ENCODE data around the gene DSTYK. TPM values are rescaled to one million over a fixed set of nuclear protein-coding genes. Genes with fewer than 3 reads are reported as not detected.

DSTYK gene
- total RNA-seq, 1 donor from 2014 or later, result 9.6 TPM

DNA sequence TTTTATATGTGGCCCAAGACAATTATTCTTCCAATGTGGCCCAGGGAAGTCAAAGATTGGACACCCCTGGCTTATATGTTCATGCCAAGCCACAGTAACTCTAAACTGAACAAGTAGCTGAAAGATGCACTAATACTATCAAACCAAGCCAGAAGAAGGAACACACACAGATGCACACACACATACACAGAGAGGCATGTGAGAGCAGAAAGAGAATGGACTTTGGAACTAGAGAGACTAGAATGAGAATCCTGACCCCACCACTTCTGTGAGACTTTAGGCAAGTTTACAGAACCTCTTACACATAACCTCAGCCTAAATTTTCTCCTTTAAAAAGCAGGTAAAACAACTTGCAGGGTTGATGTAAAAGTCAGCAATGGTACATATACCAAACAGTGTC lies 116.1 kb downstream of the DSTYK start:
- no peaks in the 10 kb centered on the region for H3K4me1 Mint-ChIP-seq
- POLR2A ChIA-PET, result no interaction called here
- TF ChIP-seq, protein P1, sequence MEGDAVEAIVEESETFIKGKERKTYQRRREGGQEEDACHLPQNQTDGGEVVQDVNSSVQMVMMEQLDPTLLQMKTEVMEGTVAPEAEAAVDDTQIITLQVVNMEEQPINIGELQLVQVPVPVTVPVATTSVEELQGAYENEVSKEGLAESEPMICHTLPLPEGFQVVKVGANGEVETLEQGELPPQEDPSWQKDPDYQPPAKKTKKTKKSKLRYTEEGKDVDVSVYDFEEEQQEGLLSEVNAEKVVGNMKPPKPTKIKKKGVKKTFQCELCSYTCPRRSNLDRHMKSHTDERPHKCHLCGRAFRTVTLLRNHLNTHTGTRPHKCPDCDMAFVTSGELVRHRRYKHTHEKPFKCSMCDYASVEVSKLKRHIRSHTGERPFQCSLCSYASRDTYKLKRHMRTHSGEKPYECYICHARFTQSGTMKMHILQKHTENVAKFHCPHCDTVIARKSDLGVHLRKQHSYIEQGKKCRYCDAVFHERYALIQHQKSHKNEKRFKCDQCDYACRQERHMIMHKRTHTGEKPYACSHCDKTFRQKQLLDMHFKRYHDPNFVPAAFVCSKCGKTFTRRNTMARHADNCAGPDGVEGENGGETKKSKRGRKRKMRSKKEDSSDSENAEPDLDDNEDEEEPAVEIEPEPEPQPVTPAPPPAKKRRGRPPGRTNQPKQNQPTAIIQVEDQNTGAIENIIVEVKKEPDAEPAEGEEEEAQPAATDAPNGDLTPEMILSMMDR (IDR thresholded peaks at IDR 0.05), result no peak
- DNase-seq (no peak), ATAC-seq (ENCODE audit: low read depth) (no peak)
- no peak overlapping the region for H3K4me3 Mint-ChIP-seq
- H3K9me3 Mint-ChIP-seq, result no peaks in the 10 kb centered on the region
- no peaks in the 10 kb centered on the region for H3K27me3 Mint-ChIP-seq
- intact Hi-C loops (cut with micrococcal nuclease), result no loop called here
- H3K27ac Mint-ChIP-seq, result no peak overlapping the region
- CTCF ChIA-PET, result no interaction called here
- H3K36me3 Mint-ChIP-seq (ENCODE audit: low read depth), result peaks cover 94% of the 10 kb centered on the region

Other genes with a start within 250 kb of the DSTYK start
- not detected in 2 replicates for gene CNTN2, start 168.5 kb downstream of the DSTYK start, total RNA-seq
- gene TMEM81, start 127.2 kb downstream of the DSTYK start, total RNA-seq, result 3.3 and 3.5 TPM in 2 replicates
- gene RBBP5, start 89.7 kb downstream of the DSTYK start, total RNA-seq, result 16.3 and 19.7 TPM in 2 replicates
- gene TMCC2, start 16.2 kb upstream of the DSTYK start, total RNA-seq, result 1.2 and 1.4 TPM in 2 replicates
- gene NUAK2, start 110.0 kb upstream of the DSTYK start, total RNA-seq, result 26.1 and 26.2 TPM in 2 replicates
- 0.07 TPM in 1 of 2 replicates, not detected in the other for gene KLHDC8A, start 145.2 kb upstream of the DSTYK start, total RNA-seq
- gene LEMD1, start 210.4 kb upstream of the DSTYK start, total RNA-seq, result not detected in 2 replicates
- 0.07 TPM in 1 of 2 replicates, not detected in the other for gene BLACAT1, start 244.3 kb upstream of the DSTYK start, total RNA-seq